ENCODE data around the gene HDHD5.

The HDHD5 gene

GRCh38 chr22:17120281-17120680, 38.8 kb downstream of the HDHD5 start:
- Mint-ChIP-seq H3K4me1 (peaks cover 25% of the 10 kb centered on the region), H3K27me3 (peaks cover 12% of the 10 kb centered on the region), H3K27ac (no peak overlapping the region), H3K36me3 (no peaks in the 10 kb centered on the region), H3K4me3 (no peak overlapping the region), H3K9me3 (no peaks in the 10 kb centered on the region)
- ATAC-seq (ENCODE audit: low read depth) (peak; percentile 59), DNase-seq (ENCODE audit: low spot score in 2 of 2) (peak; percentile 23 to 54)

- Mint-ChIP-seq H3K36me3 (no peaks in the 10 kb centered on the region), H3K9me3 (no peaks in the 10 kb centered on the region), H3K27ac (no peak overlapping the region), H3K4me3 (peak overlapping the region; percentile 32), H3K4me1 (peaks cover 25% of the 10 kb centered on the region), H3K27me3 (peaks cover 12% of the 10 kb centered on the region)
- ATAC-seq (ENCODE audit: low read depth) (no peak), DNase-seq (ENCODE audit: low spot score in 2 of 2) (no peak)
Measured at GRCh38 chr22:17119481-17120202, 39.4 kb downstream of the HDHD5 start.

- Mint-ChIP-seq H3K36me3 (no peaks in the 10 kb centered on the region), H3K4me3 (peak overlapping the region; percentile 32), H3K4me1 (peaks cover 28% of the 10 kb centered on the region), H3K27ac (peak overlapping the region; percentile 28), H3K27me3 (peaks cover 12% of the 10 kb centered on the region), H3K9me3 (no peaks in the 10 kb centered on the region)
- ATAC-seq (ENCODE audit: low read depth), result no peak
- no peak for DNase-seq (ENCODE audit: low spot score in 2 of 2)
Measured at GRCh38 chr22:17118342-17118741, 40.7 kb downstream of the HDHD5 start.

- H3K27ac Mint-ChIP-seq, result no peak overlapping the region
- H3K9me3 Mint-ChIP-seq, result no peaks in the 10 kb centered on the region
- H3K4me3 Mint-ChIP-seq, result peak overlapping the region; percentile 21
- H3K27me3 Mint-ChIP-seq, result peaks cover 12% of the 10 kb centered on the region
- H3K4me1 Mint-ChIP-seq, result peaks cover 28% of the 10 kb centered on the region
- ATAC-seq (ENCODE audit: low read depth) (peak; percentile 40), DNase-seq (ENCODE audit: low spot score in 2 of 2) (no peak)
- no peaks in the 10 kb centered on the region for H3K36me3 Mint-ChIP-seq
Measured at GRCh38 chr22:17117890-17118289, 41.2 kb downstream of the HDHD5 start.

- no peaks in the 10 kb centered on the region for H3K36me3 Mint-ChIP-seq
- no peak overlapping the region for H3K27ac Mint-ChIP-seq
- no peak overlapping the region for H3K4me3 Mint-ChIP-seq
- H3K9me3 Mint-ChIP-seq, result no peaks in the 10 kb centered on the region
- H3K27me3 Mint-ChIP-seq, result peaks cover 12% of the 10 kb centered on the region
- H3K4me1 Mint-ChIP-seq, result peaks cover 28% of the 10 kb centered on the region
- DNase-seq (ENCODE audit: low spot score in 2 of 2) (no peak), ATAC-seq (ENCODE audit: low read depth) (no peak)
Measured at GRCh38 chr22:17117400-17117799, 41.7 kb downstream of the HDHD5 start.

- peaks cover 28% of the 10 kb centered on the region for H3K4me1 Mint-ChIP-seq
- no peaks in the 10 kb centered on the region for H3K9me3 Mint-ChIP-seq
- H3K27ac Mint-ChIP-seq, result no peak overlapping the region
- peak overlapping the region; percentile 49 for H3K4me3 Mint-ChIP-seq
- no peak for ATAC-seq (ENCODE audit: low read depth)
- H3K36me3 Mint-ChIP-seq, result no peaks in the 10 kb centered on the region
- no peak for DNase-seq (ENCODE audit: low spot score in 2 of 2)
- H3K27me3 Mint-ChIP-seq, result peaks cover 8% of the 10 kb centered on the region
Measured at GRCh38 chr22:17116572-17117330, 42.3 kb downstream of the HDHD5 start.

GRCh38 chr22:17115945-17116565, 43.0 kb downstream of the HDHD5 start:
- DNase-seq (ENCODE audit: low spot score in 2 of 2) (no peak), ATAC-seq (ENCODE audit: low read depth) (no peak)
- Mint-ChIP-seq H3K27me3 (peaks cover 7% of the 10 kb centered on the region), H3K4me3 (no peak overlapping the region), H3K4me1 (peaks cover 28% of the 10 kb centered on the region), H3K36me3 (no peaks in the 10 kb centered on the region), H3K9me3 (no peaks in the 10 kb centered on the region), H3K27ac (no peak overlapping the region)

- H3K4me1 Mint-ChIP-seq, result peaks cover 28% of the 10 kb centered on the region
- H3K36me3 Mint-ChIP-seq, result peaks cover 3% of the 10 kb centered on the region
- H3K27ac Mint-ChIP-seq, result no peak overlapping the region
- peaks cover 7% of the 10 kb centered on the region for H3K27me3 Mint-ChIP-seq
- H3K4me3 Mint-ChIP-seq, result no peak overlapping the region
- H3K9me3 Mint-ChIP-seq, result no peaks in the 10 kb centered on the region
- ATAC-seq (ENCODE audit: low read depth) (no peak), DNase-seq (ENCODE audit: low spot score in 2 of 2) (no peak)
Measured at GRCh38 chr22:17115236-17115635, 43.8 kb downstream of the HDHD5 start.

GRCh38 chr22:17114898-17115235, 44.2 kb downstream of the HDHD5 start:
- Mint-ChIP-seq H3K27me3 (peaks cover 6% of the 10 kb centered on the region), H3K9me3 (no peaks in the 10 kb centered on the region)

GRCh38 chr22:17114173-17114897, 44.7 kb downstream of the HDHD5 start:
- Mint-ChIP-seq H3K27ac (no peak overlapping the region), H3K9me3 (no peaks in the 10 kb centered on the region), H3K27me3 (peaks cover 6% of the 10 kb centered on the region), H3K4me3 (no peak overlapping the region), H3K36me3 (peaks cover 6% of the 10 kb centered on the region), H3K4me1 (peaks cover 28% of the 10 kb centered on the region)
- no peak for DNase-seq (ENCODE audit: low spot score in 2 of 2)
- no peak for ATAC-seq (ENCODE audit: low read depth)

More at GRCh38 chr22:17114898-17115235, 44.2 kb downstream of the HDHD5 start:
- DNase-seq (ENCODE audit: low spot score in 2 of 2) (no peak), ATAC-seq (ENCODE audit: low read depth) (no peak)
- Mint-ChIP-seq H3K4me3 (no peak overlapping the region), H3K4me1 (peaks cover 28% of the 10 kb centered on the region), H3K36me3 (peaks cover 3% of the 10 kb centered on the region), H3K27ac (no peak overlapping the region)

GRCh38 chr22:17113600-17113999, 45.5 kb downstream of the HDHD5 start:
- Mint-ChIP-seq H3K27ac (no peak overlapping the region), H3K9me3 (no peaks in the 10 kb centered on the region), H3K36me3 (peaks cover 7% of the 10 kb centered on the region), H3K4me1 (peaks cover 25% of the 10 kb centered on the region), H3K4me3 (no peak overlapping the region), H3K27me3 (peaks cover 1% of the 10 kb centered on the region)
- DNase-seq (ENCODE audit: low spot score in 2 of 2) (no peak), ATAC-seq (ENCODE audit: low read depth) (no peak)

GRCh38 chr22:17112491-17113042, 46.5 kb downstream of the HDHD5 start:
- DNase-seq (ENCODE audit: low spot score in 2 of 2) (no peak), ATAC-seq (ENCODE audit: low read depth) (no peak)
- Mint-ChIP-seq H3K36me3 (peaks cover 7% of the 10 kb centered on the region), H3K4me3 (no peak overlapping the region), H3K27ac (no peak overlapping the region), H3K4me1 (peaks cover 15% of the 10 kb centered on the region), H3K27me3 (peaks cover 1% of the 10 kb centered on the region), H3K9me3 (no peaks in the 10 kb centered on the region)

GRCh38 chr22:17110791-17111550, 48.1 kb downstream of the HDHD5 start:
- ATAC-seq (ENCODE audit: low read depth) (no peak), DNase-seq (ENCODE audit: low spot score in 2 of 2) (no peak)
- H3K27ac Mint-ChIP-seq, result no peak overlapping the region
- no peak overlapping the region for H3K4me3 Mint-ChIP-seq
- H3K36me3 Mint-ChIP-seq, result peaks cover 11% of the 10 kb centered on the region
- H3K9me3 Mint-ChIP-seq, result no peaks in the 10 kb centered on the region
- peaks cover 5% of the 10 kb centered on the region for H3K4me1 Mint-ChIP-seq
- no peaks in the 10 kb centered on the region for H3K27me3 Mint-ChIP-seq
